K562 (cell line): ENCODE measurements around the gene SIMC1. TPM values are rescaled to one million over a fixed set of nuclear protein-coding genes. Genes with fewer than 3 reads are reported as not detected.

Experiments used
- ATAC-seq: fragments of 200-7000 bp; cut with Tn5 transposase; 3 replicates; pipeline ENCODE4 v1.9.1; 2020; ENCODE audit warnings: moderate library complexity
- BruUV-seq: library from RNA; stranded (reverse); fragments of 400-500 nt; replicated peaks from 2 replicates; lab custom pipeline; 2021; lab: Mats Ljungman, UMichigan
- CTCF ChIA-PET: fragments of 300-600 bp; formaldehyde crosslinking; extraction: SDS; loops from one replicate; lab custom pipeline; 2021; ENCODE audit warnings: low intra/inter-chr PET ratio; lab: Yijun Ruan, JAX
- POLR2A ChIA-PET: fragments of 300-600, 350-650 bp; sonication (Branson Sonifier 250); formaldehyde crosslinking; extraction: SDS; loops from one replicate; lab custom pipeline; 2021; ENCODE audit warnings: antibody characterized with exemption, inconsistent platforms; lab: Yijun Ruan, JAX
- DNase-seq, 4 experiments: peaks; one replicate each; pipeline versions ENCODE4 v3.0.0 to v3.0.0-alpha.2; 2011 to 2018; ENCODE audit warnings: low spot score in 3 of 4, mixed read lengths in 3 of 4; ENCODE audit errors: extremely low read depth in 1 of 4
- FAIRE-seq: peaks from 2 replicates; lab custom pipeline; 2011; peaks lifted over from hg19 to GRCh38; lab: Jason Lieb, UNC
- H2AFZ ChIP-seq: 2 replicates; pipeline ENCODE4 v1.6.0; 2011; ENCODE audit warnings: low read depth, low read length, control low read depth, inconsistent platforms
- H3K27ac ChIP-seq: fragments of 200-600 bp; 3 replicates; pipeline ENCODE4 v1.8.0; 2011; ENCODE audit warnings: low read depth, mild to moderate bottlenecking, control low read depth, inconsistent platforms, low read length, moderate library complexity, mixed read lengths; ENCODE audit errors: extremely low read depth
- H3K27me3 ChIP-seq, 2 experiments: fragments of 300-600 bp in 1 of 2; 2 replicates in 1 of 2; 3 replicates in 1 of 2; pipeline versions ENCODE4 v1.6.0 to v1.8.0; 2011; ENCODE audit warnings: inconsistent platforms in 2 of 2, low read length in 2 of 2, mild to moderate bottlenecking in 1 of 2, mixed read lengths in 1 of 2, moderate library complexity in 1 of 2; ENCODE audit not compliant: control insufficient read depth in 2 of 2, insufficient read depth in 2 of 2
- H3K36me3 ChIP-seq: fragments of 300-600 bp; 3 replicates; pipeline ENCODE4 v1.8.0; 2011; ENCODE audit warnings: mild to moderate bottlenecking, low read length, inconsistent platforms; ENCODE audit not compliant: control insufficient read depth, insufficient read depth
- H3K4me1 ChIP-seq, 2 experiments: fragments of 200-600 bp in 1 of 2; replicated peaks in 1 of 2; 2 replicates in 1 of 2; 3 replicates in 1 of 2; pipeline versions ENCODE4 v1.5.1 to v1.8.0; 2011; ENCODE audit warnings: inconsistent platforms in 2 of 2, low read length in 2 of 2, mild to moderate bottlenecking in 1 of 2, mixed read lengths in 1 of 2, moderate library complexity in 1 of 2; ENCODE audit not compliant: control insufficient read depth in 2 of 2, insufficient read depth in 2 of 2
- H3K4me2 ChIP-seq: 2 replicates; pipeline ENCODE4 v1.6.1; 2011; ENCODE audit warnings: low read length, control low read depth, inconsistent platforms, mixed read lengths; ENCODE audit not compliant: insufficient read depth
- H3K4me3 ChIP-seq: fragments of 200-600 bp; sonication (generic), shearing (Covaris generic); 2 replicates; pipeline ENCODE4 v1.5.1; 2016; ENCODE audit warnings: control low read depth, inconsistent platforms
- H3K79me2 ChIP-seq: fragments of 200-600 bp; 3 replicates; pipeline ENCODE4 v1.8.0; 2011; ENCODE audit warnings: low read length, inconsistent platforms; ENCODE audit not compliant: control insufficient read depth, insufficient read depth
- H3K9ac ChIP-seq, 2 experiments: 2 replicates each; pipeline versions ENCODE4 v1.6.0 to v1.6.1; 2011; ENCODE audit warnings: low read depth in 2 of 2, low read length in 2 of 2, control low read depth in 1 of 2, inconsistent platforms in 1 of 2, mild to moderate bottlenecking in 1 of 2, mixed read lengths in 1 of 2; ENCODE audit not compliant: insufficient read depth in 1 of 2
- H3K9me1 ChIP-seq: one replicate; pipeline ENCODE4 v1.6.0; 2011; ENCODE audit warnings: inconsistent platforms, mild to moderate bottlenecking, low read length, moderate library complexity; ENCODE audit not compliant: control insufficient read depth, insufficient read depth
- H3K9me3 ChIP-seq: replicated peaks from 2 replicates; pipeline ENCODE4 v1.5.1; 2011; ENCODE audit warnings: low read depth, low read length, inconsistent platforms; ENCODE audit not compliant: control insufficient read depth, insufficient read depth
- H4K20me1 ChIP-seq: replicated peaks from 2 replicates; pipeline ENCODE4 v1.6.1; 2011; ENCODE audit warnings: low read length, inconsistent platforms, mixed read lengths; ENCODE audit not compliant: control insufficient read depth, insufficient read depth
- AFF1 ChIP-seq, 2 experiments: fragments of 450-650 bp; IDR thresholded peaks; 2 replicates each; pipeline ENCODE4 v1.6.1; 2018; ENCODE audit warnings: mild to moderate bottlenecking in 2 of 2, low read depth in 1 of 2; ENCODE audit not compliant: partially characterized antibody in 2 of 2
- CXXC5 ChIP-seq: fragments of 250-450 bp; sonication (Bioruptor Pico); IDR thresholded peaks from 2 replicates; pipeline ENCODE4 v1.8.0; 2022; ENCODE audit warnings: inconsistent platforms, mild to moderate bottlenecking, moderate library complexity
- HMBOX1 ChIP-seq: sonication (generic); IDR thresholded peaks from 2 replicates; pipeline ENCODE4 v1.6.1; 2016
- HSF4 ChIP-seq: fragments of 250-450 bp; sonication (Bioruptor Pico); IDR thresholded peaks from 2 replicates; pipeline ENCODE4 v2.1.2; 2022; ENCODE audit warnings: mild to moderate bottlenecking, moderate library complexity, borderline replicate concordance
- RBFOX2 ChIP-seq: fragments of 200-400 bp; formaldehyde crosslinking; IDR thresholded peaks from 2 replicates; pipeline ENCODE4 v1.6.1; 2017; ENCODE audit warnings: low read depth, mild to moderate bottlenecking, low read length, moderate library complexity
- TGIF2 ChIP-seq: sonication (generic); formaldehyde crosslinking; IDR thresholded peaks from 2 replicates; pipeline ENCODE4 v1.8.1; 2022; ENCODE audit warnings: mild to moderate bottlenecking, missing genetic modification reagents, moderate library complexity
- ZNF24 ChIP-seq: fragments of 450-650 bp; IDR thresholded peaks from 2 replicates; pipeline ENCODE4 v1.6.1; 2016
- ZNF436 ChIP-seq: fragments of 250-450, 450-650 bp; sonication (Bioruptor Pico); formaldehyde crosslinking; IDR thresholded peaks from 2 replicates; pipeline ENCODE4 v1.7.0; 2020; ENCODE audit warnings: mild to moderate bottlenecking
- ZNF766 ChIP-seq: fragments of 200-800 bp; sonication (Bioruptor generic); conservative IDR thresholded peaks from 2 replicates; pipeline ENCODE4 v1.6.1; 2016; ENCODE audit warnings: missing genetic modification characterization, missing compliant biosample characterization
- WGBS: fragments of 100-300 bp; shearing (Covaris generic); methylation state at CpG from one replicate; pipeline ENCODE4 v1.1.6; 2016; ENCODE audit warnings: low coverage, mixed read lengths; ENCODE audit not compliant: insufficient coverage; ENCODE audit errors: missing lambda C conversion rate; 5-methylcytosine and 5-hydroxymethylcytosine counted together
- in situ Hi-C: fragments of 300-500 bp; cut with MboI; formaldehyde crosslinking; loops from 4 replicates; pipeline ENCODE4 v1.15.0; 2018; ENCODE audit warnings: inconsistent platforms, mixed read lengths
- intact Hi-C: fragments of 100-400 bp; cut with micrococcal nuclease; formaldehyde crosslinking; loops from 2 replicates; pipeline ENCODE4 v1.14.2; 2022
- polyA plus RNA-seq, 8 experiments: library from polyadenylated mRNA; depleted of rRNA in 4 of 8; stranded (reverse) in 5 of 8; unstranded in 3 of 8; fragments of >200 nt; fragmentation: Nextera tagmentation in 2 of 8; fragmentation: Illumina TruSeq in 1 of 8; extraction: Ambion mirVana in 2 of 8; extraction: Trizol in 1 of 8; gene quantifications; 2 replicates each; pipeline versions ENCODE4 v1.2.1 to v1.2.3, GENCODE V29; 2011 to 2014; ENCODE audit warnings: inconsistent platforms in 1 of 8, missing spikeins in 1 of 8
- total RNA-seq, 7 experiments: library from RNA; depleted of rRNA in 6 of 7; stranded (reverse); fragments of >200 nt in 6 of 7; fragmentation: Illumina TruSeq in 2 of 7; extraction: Trizol in 2 of 7; gene quantifications; 2 replicates each; pipeline versions ENCODE4 v1.2.1 to v1.2.3, GENCODE V29; 2011 to 2021; ENCODE audit warnings: low replicate concordance in 1 of 7

SIMC1 gene
- total and polyA plus RNA-seq, 9 of the 15 experiments (the other 6 are each of a cell fraction or from before 2014, with no cell fraction given), result 7.2 to 36.3 (median 14.7) TPM

GRCh38 chr5:176384991-176385390 lies 146.8 kb downstream of the SIMC1 start:
- no peak for DNase-seq
- H3K9me3 ChIP-seq, result no peaks in the 10 kb centered on the region
- H3K4me3 ChIP-seq, result no peak overlapping the region
- no peak overlapping the region for H3K27ac ChIP-seq
- in situ Hi-C loops, result no loop called here
- no peak for FAIRE-seq
- peaks cover 47% of the 10 kb centered on the region for H3K79me2 ChIP-seq
- 0 out of 2 replicates have a peak, but pooled peaks have one; percentile 8 for TF ChIP-seq RBFOX2
- no peak for TF ChIP-seq ZNF436
- H2AFZ ChIP-seq, result no peak overlapping the region
- H3K27me3 ChIP-seq, result no peaks in the 10 kb centered on the region
- no peaks in the 10 kb centered on the region for H3K9me1 ChIP-seq
- H3K9ac ChIP-seq, result peak overlapping the region in 1 of 2 experiments; percentile 6; a peak in 1 of 4 replicates
- no peak overlapping the region for H3K4me2 ChIP-seq
- H3K4me1 ChIP-seq, result peaks cover 6 to 13% of the 10 kb centered on the region in 2 experiments; a peak in 4 of 5 replicates
- no TSS peak for BruUV-seq
- peaks cover 74% of the 10 kb centered on the region for H3K36me3 ChIP-seq
- intact Hi-C loops, result no loop called here
- WGBS, result 97% methylated on average over 12 of the region's 12 CpGs
- ChIA-PET POLR2A (interaction anchor here (0.6 to 2.2 kb wide), 4 partner anchors 9 to 176 kb away, joined by 3 to 12 read pairs (median 4); no protein-coding TSS in a partner anchor), CTCF (no interaction called here)
- no peaks in the 10 kb centered on the region; the same call in 1 of the 2 replicates for H4K20me1 ChIP-seq
- no peak for ATAC-seq

- 0% methylated on average over 1 of the region's 1 CpG for WGBS
- DNase-seq (no peak), FAIRE-seq (no peak), ATAC-seq (no peak)
- BruUV-seq, result no TSS peak
- Histone ChIP-seq H2AFZ (no peak overlapping the region), H3K79me2 (peaks cover 58% of the 10 kb centered on the region), H3K4me1 (peaks cover 6 to 19% of the 10 kb centered on the region in 2 experiments; a peak in 4 of 5 replicates), H3K4me2 (peak overlapping the region; percentile 99), H4K20me1 (no peaks in the 10 kb centered on the region; the same call in 1 of the 2 replicates), H3K27me3 (no peaks in the 10 kb centered on the region), H3K9ac (peak overlapping the region; percentile 65 to 96; a peak in 3 of 4 replicates), H3K27ac (no peak overlapping the region), H3K4me3 (peak overlapping the region; percentile 69), H3K9me1 (no peaks in the 10 kb centered on the region), H3K36me3 (peaks cover 81% of the 10 kb centered on the region), H3K9me3 (no peaks in the 10 kb centered on the region)
- POLR2A ChIA-PET, result interaction anchor here (1.1 to 2.2 kb wide), 2 partner anchors 9 to 10 kb away, joined by 3 to 12 read pairs; no protein-coding TSS in a partner anchor
- in situ Hi-C loops (no loop called here), intact Hi-C loops (no loop called here)
- CTCF ChIA-PET, result no interaction called here
- TF ChIP-seq HSF4, result no peak
- TF ChIP-seq HMBOX1, result no peak
- TF ChIP-seq CXXC5 (CRISPR knock-in tag), result no peak
- no peak for TF ChIP-seq AFF1 (IDR thresholded peaks at IDR 0.05; ENCODE audit: low read depth in 1 of 2, partially characterized antibody in 2 of 2)
- TF ChIP-seq TGIF2 (CRISPR knock-in tag), result no peak
- TF ChIP-seq ZNF24, result no peak
- no peak for TF ChIP-seq ZNF766 (CRISPR knock-in tag)
Observed at GRCh38 chr5:176386491-176386890, 148.3 kb downstream of the SIMC1 start.
